ENCODE results near the gene PTCH2.

DNA sequence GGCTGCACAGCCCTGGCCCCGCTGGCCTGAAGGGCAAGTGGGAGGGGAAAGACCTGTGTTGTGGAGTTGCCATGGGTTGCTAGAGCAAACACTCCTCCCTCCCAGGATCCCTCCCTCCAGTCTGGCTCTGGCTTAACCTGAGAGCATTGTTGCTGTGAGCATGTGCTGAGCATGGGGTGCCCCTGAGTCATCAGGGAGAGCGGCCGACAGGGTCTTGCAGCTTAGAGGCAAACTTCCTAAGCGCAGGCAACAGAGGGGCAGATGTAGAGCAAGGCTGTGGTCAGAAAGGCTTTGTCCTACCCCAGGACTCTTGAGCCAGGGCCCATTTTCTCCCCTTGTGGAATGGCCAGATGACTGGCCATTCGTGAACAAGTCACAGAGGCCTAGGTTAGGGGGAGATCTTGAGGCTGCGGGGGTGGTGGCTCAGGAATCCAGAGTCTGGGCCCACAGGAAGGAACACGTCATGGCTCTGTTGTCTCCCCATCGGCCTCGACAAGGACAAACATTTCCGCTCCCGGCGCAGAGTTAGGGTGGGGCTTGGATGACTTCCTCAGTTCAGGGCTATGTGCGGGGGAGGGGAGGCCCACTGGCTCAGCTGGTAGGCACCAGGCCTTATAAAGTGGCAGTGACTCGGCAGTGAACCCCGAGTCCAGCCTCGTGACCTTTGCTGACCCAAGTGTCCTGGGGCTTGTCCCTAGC lies 35.5 kb downstream of the PTCH2 start:
- TF ChIP-seq, protein P1, sequence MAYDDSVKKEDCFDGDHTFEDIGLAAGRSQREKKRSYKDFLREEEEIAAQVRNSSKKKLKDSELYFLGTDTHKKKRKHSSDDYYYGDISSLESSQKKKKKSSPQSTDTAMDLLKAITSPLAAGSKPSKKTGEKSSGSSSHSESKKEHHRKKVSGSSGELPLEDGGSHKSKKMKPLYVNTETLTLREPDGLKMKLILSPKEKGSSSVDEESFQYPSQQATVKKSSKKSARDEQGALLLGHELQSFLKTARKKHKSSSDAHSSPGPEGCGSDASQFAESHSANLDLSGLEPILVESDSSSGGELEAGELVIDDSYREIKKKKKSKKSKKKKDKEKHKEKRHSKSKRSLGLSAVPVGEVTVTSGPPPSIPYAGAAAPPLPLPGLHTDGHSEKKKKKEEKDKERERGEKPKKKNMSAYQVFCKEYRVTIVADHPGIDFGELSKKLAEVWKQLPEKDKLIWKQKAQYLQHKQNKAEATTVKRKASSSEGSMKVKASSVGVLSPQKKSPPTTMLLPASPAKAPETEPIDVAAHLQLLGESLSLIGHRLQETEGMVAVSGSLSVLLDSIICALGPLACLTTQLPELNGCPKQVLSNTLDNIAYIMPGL (CRISPR knock-in tag; IDR thresholded peaks at IDR 0.05) = 0 out of 2 replicates have a peak, but pooled peaks have one; percentile 51
- TF ChIP-seq, protein P2, sequence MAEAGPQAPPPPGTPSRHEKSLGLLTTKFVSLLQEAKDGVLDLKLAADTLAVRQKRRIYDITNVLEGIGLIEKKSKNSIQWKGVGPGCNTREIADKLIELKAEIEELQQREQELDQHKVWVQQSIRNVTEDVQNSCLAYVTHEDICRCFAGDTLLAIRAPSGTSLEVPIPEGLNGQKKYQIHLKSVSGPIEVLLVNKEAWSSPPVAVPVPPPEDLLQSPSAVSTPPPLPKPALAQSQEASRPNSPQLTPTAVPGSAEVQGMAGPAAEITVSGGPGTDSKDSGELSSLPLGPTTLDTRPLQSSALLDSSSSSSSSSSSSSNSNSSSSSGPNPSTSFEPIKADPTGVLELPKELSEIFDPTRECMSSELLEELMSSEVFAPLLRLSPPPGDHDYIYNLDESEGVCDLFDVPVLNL (CRISPR knock-in tag; IDR thresholded peaks at IDR 0.05; ENCODE audit: borderline replicate concordance, low read depth) = no peak
- TF ChIP-seq, protein P3, sequence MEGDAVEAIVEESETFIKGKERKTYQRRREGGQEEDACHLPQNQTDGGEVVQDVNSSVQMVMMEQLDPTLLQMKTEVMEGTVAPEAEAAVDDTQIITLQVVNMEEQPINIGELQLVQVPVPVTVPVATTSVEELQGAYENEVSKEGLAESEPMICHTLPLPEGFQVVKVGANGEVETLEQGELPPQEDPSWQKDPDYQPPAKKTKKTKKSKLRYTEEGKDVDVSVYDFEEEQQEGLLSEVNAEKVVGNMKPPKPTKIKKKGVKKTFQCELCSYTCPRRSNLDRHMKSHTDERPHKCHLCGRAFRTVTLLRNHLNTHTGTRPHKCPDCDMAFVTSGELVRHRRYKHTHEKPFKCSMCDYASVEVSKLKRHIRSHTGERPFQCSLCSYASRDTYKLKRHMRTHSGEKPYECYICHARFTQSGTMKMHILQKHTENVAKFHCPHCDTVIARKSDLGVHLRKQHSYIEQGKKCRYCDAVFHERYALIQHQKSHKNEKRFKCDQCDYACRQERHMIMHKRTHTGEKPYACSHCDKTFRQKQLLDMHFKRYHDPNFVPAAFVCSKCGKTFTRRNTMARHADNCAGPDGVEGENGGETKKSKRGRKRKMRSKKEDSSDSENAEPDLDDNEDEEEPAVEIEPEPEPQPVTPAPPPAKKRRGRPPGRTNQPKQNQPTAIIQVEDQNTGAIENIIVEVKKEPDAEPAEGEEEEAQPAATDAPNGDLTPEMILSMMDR (IDR thresholded peaks at IDR 0.05) = no peak
- TF ChIP-seq CREB1 (CRISPR knock-in tag; IDR thresholded peaks at IDR 0.05) (no peak), EMX1 (CRISPR knock-in tag; IDR thresholded peaks at IDR 0.05) (no peak), GTF2I (CRISPR knock-in tag; conservative IDR thresholded peaks at IDR 0.05) (no peak), CBFB (CRISPR knock-in tag; IDR thresholded peaks at IDR 0.05; ENCODE audit: low read depth) (no peak), GABPB1 (CRISPR knock-in tag; IDR thresholded peaks at IDR 0.05) (peak; percentile 85), ZBTB21 (CRISPR knock-in tag; IDR thresholded peaks at IDR 0.05; ENCODE audit: borderline replicate concordance) (no peak), NFYB (CRISPR knock-in tag; conservative IDR thresholded peaks at IDR 0.05; ENCODE audit: low read depth) (no peak), ZNF396 (CRISPR knock-in tag; IDR thresholded peaks at IDR 0.05; ENCODE audit: borderline replicate concordance) (no peak)
- TF ChIP-seq, protein P4, sequence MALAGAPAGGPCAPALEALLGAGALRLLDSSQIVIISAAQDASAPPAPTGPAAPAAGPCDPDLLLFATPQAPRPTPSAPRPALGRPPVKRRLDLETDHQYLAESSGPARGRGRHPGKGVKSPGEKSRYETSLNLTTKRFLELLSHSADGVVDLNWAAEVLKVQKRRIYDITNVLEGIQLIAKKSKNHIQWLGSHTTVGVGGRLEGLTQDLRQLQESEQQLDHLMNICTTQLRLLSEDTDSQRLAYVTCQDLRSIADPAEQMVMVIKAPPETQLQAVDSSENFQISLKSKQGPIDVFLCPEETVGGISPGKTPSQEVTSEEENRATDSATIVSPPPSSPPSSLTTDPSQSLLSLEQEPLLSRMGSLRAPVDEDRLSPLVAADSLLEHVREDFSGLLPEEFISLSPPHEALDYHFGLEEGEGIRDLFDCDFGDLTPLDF (CRISPR knock-in tag; IDR thresholded peaks at IDR 0.05) = no peak
- TF ChIP-seq, protein P5, sequence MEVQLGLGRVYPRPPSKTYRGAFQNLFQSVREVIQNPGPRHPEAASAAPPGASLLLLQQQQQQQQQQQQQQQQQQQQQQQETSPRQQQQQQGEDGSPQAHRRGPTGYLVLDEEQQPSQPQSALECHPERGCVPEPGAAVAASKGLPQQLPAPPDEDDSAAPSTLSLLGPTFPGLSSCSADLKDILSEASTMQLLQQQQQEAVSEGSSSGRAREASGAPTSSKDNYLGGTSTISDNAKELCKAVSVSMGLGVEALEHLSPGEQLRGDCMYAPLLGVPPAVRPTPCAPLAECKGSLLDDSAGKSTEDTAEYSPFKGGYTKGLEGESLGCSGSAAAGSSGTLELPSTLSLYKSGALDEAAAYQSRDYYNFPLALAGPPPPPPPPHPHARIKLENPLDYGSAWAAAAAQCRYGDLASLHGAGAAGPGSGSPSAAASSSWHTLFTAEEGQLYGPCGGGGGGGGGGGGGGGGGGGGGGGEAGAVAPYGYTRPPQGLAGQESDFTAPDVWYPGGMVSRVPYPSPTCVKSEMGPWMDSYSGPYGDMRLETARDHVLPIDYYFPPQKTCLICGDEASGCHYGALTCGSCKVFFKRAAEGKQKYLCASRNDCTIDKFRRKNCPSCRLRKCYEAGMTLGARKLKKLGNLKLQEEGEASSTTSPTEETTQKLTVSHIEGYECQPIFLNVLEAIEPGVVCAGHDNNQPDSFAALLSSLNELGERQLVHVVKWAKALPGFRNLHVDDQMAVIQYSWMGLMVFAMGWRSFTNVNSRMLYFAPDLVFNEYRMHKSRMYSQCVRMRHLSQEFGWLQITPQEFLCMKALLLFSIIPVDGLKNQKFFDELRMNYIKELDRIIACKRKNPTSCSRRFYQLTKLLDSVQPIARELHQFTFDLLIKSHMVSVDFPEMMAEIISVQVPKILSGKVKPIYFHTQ (CRISPR knock-in tag; IDR thresholded peaks at IDR 0.05) = no peak

All from WTC11 (cell line).